ENCODE measurements around the gene MLNR.

- TF ChIP-seq SIN3A (IDR thresholded peaks at IDR 0.05; ENCODE audit: low read depth) (no peak), CTCF (IDR thresholded peaks at IDR 0.05 in 2 of 3, conservative IDR thresholded peaks at IDR 0.05 in 1 of 3; ENCODE audit: borderline replicate concordance in 1 of 3, insufficient read depth in 1 of 3, low read depth in 2 of 3, low read length in 2 of 3) (no peak), EZH2 (IDR thresholded peaks at IDR 0.05) (no peak), TCF7L2 (IDR thresholded peaks at IDR 0.05; ENCODE audit: borderline replicate concordance, extremely low read depth, insufficient read depth, insufficient read length) (no peak), MAX (IDR thresholded peaks at IDR 0.05) (no peak), POLR2A (IDR thresholded peaks at IDR 0.05; ENCODE audit: borderline replicate concordance, extremely low read depth, insufficient read depth, insufficient read length) (no peak), CEBPB (IDR thresholded peaks at IDR 0.05; ENCODE audit: low read depth) (no peak)
Observed at GRCh38 chr13:49258089-49258796, 38.1 kb downstream of the MLNR start.
